GM19467 (cell line): ENCODE data around the gene MEAF6.
"Not testable (repeated sequence)": the region's sequence is repeated elsewhere in the genome, so short reads cannot be mapped to it uniquely, and the experiment has no call there.

ENCODE experiments used
- ATAC-seq: cut with Tn5 transposase; IDR thresholded peaks from one replicate; pipeline ENCODE4 v1.9.1; 2021; ENCODE audit warnings: mild to moderate bottlenecking, moderate library complexity; ENCODE audit not compliant: unreplicated experiment

Gene MEAF6

DNA sequence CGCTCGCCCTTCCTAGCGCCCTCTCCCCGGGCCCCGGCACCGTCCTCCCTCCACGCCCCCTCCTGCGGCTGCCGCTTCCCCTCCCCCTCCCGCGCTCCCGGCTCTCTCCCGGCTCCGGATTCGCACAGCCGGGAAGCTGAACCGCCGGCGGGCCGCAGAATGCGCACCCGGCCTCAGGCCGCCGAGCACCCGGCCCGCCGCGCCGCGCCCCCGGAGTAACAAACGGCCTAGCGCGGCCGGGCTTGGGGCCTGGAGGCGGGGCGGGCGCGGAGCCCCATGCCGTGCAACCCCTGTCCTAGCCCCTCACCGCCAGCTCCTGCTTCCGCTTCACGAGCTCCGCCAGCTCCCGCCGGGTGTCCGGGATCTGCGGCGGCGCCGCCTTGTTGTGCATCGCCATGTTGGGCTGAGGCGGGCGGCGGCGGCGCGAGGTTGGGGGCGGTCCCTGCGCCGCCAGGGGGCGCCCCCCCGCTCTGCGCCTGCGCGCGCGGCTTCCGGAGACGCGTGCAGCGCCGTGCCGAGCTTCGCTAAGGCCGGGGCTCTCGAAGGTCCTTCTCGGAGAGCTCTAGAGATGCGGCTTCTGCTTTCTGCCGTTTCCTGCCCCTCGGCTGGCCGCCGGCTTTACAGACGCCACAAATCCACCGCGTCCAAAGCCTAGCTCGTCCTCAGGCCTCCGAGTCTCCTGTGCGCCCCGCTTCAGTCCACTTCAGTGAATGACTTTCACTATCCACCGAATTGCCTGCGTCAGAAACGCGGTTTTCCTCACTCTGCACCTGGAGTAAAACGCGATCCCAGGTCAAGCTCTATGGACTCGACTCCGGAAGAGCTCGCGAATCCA lies at the start of gene MEAF6:
MEAF6 (minus strand) TSS at position 417 of the 835 bp plus-strand sequence; CDS start at position 397, 20 bp downstream.
- ATAC-seq = peak; percentile 88

DNA sequence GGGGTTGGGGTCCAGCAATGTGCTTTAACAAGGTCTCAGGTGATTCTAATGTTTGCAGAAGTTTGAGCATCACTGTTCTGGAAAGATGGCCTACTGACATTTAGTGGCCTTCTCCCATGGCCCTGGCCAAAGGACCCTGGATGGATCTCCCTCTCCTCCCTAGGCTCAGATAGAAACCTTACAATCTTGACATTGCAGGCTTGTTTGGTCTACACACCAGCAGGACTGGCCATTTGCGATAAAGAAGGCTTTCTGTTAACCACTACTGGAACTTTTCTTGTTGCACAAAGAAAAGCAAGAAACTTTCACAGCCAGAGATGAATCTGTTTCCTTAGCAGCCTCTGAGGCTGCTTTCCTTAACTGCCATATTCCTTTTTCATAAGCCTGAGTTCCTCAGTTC lies 48.4 kb upstream of the MEAF6 start:
- ATAC-seq = no peak

DNA sequence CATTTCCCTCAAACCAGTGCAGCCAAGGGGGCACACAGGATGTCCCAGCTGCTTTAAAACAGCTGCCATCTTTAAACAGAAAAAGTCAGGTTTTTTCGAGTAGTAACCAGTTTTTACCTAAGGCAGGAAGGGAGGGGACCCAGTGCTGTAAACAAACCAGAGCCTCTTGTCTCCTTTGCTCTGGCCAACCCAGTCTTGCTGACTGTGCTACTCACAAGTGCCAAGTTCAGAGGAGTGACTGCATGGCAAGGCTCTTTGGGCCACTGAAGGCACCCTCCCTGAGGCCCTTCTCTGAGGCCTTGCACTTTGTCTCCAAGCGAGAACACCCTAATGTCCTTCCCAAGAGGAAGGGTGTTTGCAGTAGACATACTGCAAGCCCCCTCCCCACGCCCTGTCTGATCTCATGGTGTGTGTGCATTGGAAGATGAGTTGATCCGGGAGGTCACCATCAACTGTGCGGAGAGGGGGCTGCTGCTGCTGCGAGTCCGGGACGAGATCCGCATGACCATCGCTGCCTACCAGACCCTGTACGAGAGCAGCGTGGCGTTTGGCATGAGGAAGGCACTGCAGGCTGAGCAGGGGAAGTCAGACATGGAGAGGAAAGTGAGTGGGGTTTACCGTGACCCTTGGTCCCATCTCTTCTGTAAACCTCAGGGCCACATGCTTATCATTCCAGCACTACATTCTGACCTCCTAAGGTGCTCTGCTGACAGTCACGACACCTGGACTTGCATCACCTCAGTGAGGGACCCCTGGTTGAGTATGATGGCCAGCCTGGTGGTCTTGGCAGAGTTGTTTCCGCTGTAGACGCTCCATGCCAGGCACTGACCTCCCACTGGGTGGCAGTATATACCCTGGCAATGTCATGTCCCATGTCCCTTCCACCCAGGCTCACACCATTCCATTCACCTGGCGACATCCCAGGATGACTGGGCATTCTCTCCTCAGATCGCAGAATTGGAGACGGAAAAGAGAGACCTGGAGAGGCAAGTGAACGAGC lies 46.9 kb upstream of the MEAF6 start:
- no peak for ATAC-seq

DNA sequence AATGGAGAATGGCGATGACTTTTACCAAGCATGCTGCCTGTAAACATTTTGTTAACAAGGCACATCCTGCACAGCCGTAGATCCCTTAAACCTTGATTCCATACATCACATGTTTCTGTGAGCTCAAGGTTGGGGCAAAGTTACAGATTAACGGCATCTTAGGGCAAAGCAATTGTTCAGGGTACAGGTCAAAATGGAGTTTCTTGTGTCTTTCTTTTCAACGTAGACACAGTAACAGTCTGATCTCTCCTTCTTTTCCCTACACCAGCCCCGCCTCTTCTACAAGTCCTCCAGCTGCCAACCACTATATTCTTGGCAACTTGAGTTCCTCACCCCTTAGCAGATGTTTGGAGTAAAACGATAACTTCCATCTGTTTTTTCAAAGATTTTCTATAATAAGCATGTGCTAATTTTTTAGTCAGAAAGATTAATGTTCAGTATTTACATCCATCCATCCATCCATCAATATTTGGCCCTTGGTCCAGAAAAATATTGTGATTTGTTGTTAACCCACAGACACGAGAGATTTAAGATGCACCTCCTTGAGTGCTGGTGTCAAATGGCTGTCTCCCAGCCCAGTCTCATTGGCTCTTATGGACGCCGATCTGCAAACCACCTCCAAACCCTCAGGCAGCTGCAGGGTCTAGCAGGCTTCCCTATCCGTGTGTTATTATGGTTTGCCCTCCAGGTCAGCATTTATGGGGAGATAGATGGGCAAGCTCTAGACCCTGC lies 46.0 kb upstream of the MEAF6 start:
- ATAC-seq = no peak

DNA sequence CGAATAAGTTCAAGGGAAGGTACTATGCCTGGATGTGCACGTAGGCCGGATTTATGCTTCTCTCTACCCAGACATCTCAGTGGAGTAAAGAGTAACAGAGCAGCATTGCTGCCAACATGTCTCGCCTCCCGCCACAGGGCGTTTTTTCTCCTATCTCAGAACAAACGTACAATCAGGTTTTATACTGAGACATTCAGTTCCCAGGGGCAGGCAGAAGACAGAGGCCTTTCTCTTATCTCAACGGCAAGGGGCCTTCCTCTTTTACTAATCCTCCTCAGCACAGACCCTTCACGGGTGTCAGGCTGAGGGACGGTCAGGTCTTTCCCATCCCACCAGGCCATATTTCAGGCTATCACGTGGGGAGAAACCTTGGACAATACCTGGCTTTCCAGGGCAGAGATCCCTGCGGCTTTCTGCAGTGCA lies 45.4 kb upstream of the MEAF6 start:
- not testable (repeated sequence) for ATAC-seq

DNA sequence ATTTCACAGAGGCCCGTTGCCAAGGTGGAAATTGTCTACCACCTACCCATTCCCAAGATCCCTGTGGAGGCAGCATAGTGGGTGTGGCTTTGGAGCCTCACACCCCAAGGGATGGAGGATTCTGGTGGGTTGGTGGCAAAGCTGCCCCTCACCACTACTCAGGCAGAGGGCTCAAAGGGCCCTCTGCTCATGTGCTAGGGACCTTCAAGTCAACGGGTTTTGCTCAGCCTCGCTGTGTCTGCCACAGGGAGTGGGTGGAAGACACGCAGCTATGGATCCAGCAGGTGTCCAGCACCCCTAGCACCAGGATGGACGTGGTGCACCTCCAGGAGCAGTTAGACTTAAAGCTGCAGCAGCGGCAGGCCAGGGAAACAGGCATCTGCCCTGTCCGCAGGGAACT lies 44.5 kb upstream of the MEAF6 start:
- ATAC-seq = no peak

DNA sequence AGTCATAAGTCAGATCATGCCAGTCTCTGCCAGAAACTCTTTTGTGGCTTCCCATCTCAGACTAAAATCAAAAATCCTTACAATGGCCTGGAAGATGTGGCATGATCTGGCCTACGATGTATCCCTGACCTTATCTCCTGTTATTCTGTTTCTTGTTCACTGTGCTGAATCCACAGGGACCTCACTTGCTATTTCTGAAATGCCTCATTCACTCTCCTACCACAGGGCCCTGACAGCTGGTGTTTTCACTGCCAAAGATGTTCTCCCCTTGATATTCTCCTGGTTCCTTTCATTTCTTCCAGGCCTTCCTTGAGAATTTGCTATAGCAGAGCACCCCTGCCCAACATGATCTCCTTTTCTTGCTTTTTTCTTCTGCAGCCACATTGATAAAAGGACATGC lies 43.8 kb upstream of the MEAF6 start:
- no peak for ATAC-seq

DNA sequence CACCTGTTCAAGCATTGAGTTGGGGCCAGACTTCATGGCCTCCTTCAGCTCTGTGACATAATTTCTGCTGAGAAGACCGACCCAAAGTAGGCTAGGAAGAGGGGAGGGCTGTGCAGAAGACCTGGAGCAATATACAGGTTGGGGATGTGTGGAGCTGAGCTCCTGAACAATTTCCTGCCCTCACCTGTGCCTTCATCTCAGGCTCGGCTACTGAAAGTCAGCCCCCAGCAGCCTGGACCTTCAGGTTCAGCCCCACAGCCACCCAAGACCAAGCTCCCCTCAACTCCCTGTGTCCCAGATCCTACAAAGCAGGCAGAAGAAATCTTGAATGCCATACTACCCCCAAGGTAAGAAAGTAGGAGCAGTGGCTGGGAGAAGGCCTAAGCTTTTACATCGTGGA lies 42.8 kb upstream of the MEAF6 start:
- no peak for ATAC-seq

DNA sequence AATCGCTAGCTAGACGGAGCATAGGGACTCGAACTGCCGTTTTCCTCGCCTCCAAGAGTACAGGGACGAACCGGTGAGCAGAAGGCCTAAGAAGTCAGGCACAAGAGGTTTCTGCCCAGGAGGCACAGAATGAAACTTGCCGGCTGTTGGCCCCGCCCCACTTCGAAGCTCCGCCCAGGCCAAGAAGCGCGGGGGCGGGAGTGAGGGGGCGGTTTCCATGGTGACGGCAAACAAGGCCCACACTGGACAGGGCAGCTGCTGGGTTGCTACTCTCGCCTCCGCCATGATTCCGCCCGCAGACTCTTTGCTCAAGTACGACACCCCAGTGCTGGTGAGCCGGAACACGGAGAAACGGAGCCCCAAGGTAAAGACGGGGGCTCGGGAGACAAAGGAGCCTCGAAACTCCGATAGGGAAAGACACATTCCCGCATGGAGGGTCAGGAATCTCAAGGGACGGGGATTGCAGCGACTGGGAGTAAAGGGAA lies 42.2 kb upstream of the MEAF6 start, which contains the start of gene DNALI1:
DNALI1 (plus strand) TSS at position 229 of the 485 bp plus-strand sequence; CDS start at position 284, 55 bp downstream.
- ATAC-seq = no peak

DNA sequence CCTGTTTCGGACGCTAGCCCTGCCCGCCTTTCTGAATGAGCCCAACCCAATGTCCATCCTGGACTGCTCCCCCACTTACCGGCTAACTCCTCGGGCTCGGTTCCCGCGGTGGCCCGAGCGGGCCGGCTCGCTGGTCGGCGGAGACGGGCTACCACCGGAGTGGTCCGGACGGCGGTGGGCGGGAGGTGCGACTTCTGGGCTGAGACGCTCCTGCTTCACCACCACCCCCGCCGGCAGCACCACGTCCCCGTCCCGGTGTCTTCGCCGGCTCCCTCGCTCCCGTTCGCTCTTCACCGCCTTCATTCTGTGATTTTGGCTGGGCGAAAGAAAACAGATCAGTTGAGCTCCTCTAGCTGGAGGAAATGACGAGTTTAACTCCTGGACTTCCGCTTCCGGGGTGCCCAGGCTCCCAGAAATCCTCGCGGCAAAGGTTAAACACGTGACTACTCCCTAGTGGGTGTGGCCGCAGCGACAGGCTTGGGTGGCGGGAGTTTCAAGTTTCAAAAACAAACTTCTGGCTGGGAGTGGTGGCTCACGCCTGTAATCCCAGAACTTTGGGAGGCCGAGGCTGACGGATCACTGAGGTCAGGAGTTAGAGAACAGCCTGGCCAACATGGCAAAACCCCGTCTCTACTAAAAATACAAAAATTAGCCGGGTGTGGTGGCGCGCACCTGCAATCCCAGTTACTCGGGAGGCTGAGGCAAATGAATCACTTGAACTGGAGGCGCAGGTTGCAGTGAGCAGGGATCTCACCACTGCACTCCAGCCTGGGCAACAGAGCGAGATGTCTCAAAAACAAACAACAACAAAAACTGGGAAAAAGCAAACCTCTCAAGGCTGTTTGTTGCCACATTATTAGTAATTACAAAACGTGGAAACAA lies 39.6 kb upstream of the MEAF6 start, which contains the start of gene SNIP1:
SNIP1 (minus strand) TSS at position 367 of the 882 bp plus-strand sequence; CDS start at position 303, 64 bp downstream.
- peak; percentile 77 for ATAC-seq

DNA sequence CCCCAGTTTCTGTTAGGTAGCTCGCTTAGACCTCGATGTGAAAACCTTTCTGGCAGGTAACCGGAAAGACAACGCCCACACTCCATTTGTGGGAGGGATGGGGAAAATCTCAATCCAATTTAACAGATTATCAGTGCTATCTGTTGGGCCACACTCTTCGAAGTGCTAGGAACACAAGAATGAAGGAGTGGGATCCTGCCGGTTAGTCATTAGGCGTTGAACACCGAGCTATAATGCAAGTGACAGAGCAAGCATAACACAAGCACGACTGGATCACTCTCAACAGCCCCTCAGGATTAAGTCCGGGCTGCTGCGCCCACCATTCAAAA lies 39.0 kb upstream of the MEAF6 start:
- ATAC-seq = no peak

DNA sequence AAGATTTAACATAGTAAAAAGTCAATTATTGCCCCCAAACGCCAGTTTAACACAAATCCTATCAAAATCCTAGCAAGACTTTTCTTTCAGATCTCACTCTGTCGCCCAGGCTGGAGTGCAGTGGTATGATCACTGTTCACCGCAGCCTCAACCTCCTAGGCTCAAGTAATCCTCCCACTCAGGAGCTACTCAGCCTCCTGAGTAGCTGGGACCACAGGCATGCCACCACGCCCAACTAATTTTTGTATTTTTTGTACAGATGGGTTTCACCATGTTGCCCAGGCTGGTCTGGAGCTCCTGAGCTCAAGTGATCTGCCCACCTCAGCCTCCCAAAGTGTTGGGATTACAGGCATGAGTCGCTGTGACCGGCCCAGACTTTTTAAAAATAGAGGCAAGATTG lies 34.8 kb upstream of the MEAF6 start:
- no peak for ATAC-seq

DNA sequence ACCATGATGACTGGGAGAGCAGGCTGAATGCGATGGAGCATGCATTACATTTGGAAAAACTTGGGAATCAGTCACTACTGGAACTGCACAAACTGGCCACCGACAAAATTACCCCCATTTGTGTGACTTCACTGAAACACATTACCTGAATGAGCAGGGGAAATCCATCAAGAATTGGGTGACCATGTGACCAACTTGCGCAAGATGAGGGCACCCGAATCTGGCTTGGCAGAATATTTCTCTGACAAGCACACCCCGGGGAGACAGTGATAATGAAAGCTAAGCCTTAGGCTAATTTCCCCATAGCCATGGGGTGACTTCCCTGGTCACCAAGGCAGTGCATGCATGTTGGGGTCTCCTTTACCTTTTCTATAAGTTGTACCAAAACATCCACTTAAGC lies 30.5 kb upstream of the MEAF6 start:
- no peak for ATAC-seq

DNA sequence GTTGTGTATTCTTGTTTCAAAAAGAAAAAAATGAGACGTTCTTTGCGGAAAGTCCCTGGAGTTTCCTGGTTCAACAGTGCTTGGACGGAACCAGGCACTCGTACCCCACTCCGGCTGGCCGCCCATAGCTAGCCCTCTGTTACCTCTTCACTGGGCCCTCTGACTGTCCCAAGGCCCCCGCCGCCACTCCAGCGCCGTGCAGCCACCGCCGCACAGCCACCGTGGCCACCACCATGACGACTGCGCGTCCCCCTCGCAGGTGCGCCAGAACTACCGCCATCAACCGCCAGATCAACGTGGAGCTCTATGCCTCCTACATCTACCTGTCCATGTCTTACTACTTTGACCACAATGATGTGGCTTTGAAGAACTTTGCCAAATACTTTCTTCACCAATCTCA lies 30.0 kb upstream of the MEAF6 start:
- no peak for ATAC-seq

DNA sequence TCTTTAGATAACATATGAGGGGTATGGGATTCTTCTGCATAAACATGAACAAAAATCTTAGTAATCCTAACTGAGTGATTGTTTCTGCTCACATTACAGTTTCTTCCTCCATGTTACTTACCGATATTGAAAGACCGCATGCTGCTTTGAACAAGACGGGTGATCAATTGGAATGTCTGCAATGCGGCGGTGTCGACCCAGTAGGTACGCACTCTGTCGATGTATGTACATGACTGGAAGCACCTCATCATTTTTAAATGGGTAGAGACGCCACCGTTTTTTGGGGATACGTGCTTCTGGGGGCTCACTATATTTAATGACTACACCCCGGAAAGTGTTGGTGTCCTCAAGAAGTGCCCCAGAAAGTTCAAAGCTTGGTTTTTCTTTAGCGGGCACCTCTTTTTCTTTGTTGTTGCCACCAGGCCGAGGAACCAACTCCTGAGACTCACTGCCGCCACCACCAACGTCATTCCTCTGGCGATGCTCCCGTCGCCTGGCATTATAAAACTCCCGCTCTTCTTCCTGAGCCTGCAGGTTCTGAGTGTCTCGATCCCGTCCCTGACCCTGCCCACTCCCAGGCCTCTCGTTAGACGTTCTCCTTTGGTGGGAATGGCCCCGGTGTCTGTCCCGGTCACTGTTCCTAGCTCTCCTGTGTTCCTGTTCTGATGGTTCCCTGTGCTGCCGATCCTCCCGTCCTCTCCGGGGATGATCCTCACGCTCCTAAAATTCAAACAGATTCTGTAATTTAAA lies 25.6 kb upstream of the MEAF6 start:
- no peak for ATAC-seq

DNA sequence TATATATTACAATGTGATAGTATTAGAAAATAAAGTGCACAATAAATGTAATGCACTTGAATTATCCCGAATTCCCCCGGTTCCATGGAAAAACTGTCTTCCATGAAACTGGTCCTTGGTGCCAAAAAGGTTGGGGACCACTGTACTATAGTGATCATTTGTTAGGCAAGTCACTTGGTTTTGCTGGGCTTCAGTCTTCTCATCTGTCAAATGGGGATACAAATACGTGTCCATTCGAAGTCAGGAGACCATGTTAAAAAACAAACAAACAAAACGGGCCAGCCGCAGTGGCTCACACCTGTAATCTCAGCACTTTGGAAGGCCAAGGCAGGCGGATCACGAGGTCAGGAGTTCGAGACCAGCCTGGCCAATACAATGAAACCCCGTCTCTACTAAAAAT lies 24.6 kb upstream of the MEAF6 start:
- ATAC-seq = not testable (repeated sequence)

DNA sequence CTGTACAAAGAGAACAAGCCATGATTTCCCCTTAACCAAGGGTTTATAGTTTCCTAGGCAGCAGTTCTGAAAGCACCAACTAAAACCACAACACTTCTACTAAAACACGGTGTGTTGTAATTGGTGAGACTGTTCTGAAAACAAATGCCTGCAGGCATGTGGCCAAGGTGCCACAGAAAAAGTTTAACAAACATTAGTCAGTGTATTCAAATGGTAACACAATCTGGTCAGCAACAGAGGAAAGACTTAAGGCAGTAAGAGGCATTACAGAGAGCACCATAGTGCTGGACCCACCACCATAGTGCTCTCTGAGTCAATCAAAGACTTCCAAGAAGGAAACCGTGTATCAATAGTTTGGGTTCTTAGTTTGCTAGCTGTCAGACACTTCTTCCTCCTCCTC lies 22.8 kb upstream of the MEAF6 start:
- no peak for ATAC-seq

DNA sequence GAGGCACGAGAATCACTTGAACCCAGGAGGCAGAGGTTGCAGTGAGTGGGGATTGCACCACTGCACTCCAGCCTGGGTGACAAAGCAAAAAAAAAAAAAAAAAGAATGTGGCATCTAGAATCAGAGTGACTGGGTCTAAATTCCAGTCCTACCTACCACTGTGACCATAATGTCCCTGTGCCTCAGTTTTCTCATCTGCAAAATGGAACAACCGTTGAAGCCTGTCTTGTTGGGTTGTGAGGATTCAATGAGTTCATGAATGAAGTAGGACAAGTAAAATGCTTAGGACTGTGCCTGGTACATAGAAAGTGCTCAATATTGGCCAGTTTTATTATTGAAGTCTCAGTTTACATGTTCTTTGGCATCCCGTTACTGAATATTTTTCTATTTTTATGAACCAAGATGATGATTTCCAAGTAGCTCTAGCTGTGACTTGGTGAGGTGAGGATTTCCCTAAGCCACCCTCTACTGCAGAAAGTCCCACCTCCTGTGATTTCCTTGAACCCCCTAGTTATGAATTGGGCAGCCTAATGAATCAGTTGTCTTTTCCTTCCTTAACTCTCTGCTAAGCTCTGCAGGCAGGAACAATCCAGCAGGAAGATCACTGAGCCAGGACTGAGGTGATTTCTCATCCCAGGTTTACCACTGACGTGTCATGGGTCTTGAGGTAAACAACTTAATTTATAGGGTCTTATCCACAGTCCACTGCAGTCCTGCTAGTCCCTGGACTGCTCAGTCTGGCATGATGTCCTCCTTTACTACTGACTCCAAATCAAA lies 18.9 kb upstream of the MEAF6 start:
- ATAC-seq = no peak
